GM21576 (cell line): Measurements from ENCODE around the gene MROH2A.

Experiments used
- ATAC-seq: cut with Tn5 transposase; IDR thresholded peaks from one replicate; pipeline ENCODE4 v1.9.1; 2021; ENCODE audit warnings: mild to moderate bottlenecking, moderate library complexity; ENCODE audit not compliant: unreplicated experiment

Gene MROH2A

DNA sequence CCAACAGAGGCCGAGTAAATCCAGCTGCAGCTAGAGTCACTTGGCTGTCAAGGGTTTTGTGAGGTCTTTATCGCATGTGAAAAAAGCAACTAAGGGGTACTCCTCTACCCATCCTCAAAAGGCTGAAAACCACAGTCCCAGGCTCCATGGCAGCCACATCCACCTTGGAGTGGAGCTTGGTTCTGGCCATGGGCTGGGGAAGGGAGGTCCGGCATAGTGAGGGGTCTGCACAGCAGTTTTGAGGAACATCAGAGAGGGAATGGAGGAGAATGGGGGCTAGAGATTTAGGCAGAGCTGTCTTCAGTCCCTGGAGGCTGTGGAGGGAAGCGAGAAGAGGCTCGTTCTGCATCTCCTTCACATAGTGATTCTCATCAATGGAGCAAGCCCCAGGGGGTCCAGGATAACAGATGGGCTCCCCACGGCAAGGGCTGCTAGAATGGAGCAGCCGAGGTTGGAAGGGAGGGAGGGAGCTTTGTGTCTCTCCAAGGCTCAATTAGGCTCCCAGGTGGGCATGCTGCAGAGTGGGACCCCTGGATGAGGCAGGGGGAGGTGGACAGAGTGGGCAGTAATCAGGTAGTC, 21.0 kb downstream of the MROH2A start:
- no peak for ATAC-seq

DNA sequence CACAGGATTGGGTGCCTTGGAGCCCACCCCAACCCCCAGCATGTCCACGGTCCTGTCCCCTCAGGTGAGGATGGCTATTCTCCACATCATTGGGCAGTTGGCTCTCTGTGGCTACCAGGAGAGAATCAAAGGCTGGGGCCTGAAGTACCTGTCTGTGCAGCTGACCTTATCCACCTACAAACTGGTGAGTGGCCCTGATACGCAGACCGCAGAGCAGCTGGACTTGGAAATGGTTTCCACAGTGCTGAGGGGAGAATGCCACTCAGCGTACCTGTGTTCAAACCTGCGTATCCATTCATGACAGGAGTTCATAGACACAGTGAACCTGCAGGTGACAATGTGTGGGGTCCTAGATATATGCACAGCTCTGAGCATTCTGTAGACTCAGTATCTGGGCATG, 21.6 kb downstream of the MROH2A start:
- ATAC-seq, result no peak

DNA sequence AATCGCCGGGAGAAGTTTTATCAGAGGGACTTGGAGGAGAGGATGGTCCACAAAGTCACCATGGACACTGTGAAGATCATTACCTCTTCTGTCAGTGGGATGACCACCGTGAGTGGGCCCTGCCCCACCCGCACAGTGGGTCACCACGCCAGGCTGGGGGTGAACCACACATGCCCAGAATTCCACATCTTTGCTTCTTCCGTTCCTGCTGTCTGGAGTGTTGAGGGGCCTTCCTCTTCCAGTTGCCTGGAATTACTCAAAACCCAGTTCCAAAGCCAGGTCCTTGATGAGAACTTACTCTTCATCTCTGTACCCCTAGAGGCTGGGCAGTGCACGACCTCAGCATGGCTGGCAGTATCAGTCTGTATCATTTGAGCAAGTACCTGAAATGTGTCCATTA, 22.1 kb downstream of the MROH2A start:
- ATAC-seq, result no peak

DNA sequence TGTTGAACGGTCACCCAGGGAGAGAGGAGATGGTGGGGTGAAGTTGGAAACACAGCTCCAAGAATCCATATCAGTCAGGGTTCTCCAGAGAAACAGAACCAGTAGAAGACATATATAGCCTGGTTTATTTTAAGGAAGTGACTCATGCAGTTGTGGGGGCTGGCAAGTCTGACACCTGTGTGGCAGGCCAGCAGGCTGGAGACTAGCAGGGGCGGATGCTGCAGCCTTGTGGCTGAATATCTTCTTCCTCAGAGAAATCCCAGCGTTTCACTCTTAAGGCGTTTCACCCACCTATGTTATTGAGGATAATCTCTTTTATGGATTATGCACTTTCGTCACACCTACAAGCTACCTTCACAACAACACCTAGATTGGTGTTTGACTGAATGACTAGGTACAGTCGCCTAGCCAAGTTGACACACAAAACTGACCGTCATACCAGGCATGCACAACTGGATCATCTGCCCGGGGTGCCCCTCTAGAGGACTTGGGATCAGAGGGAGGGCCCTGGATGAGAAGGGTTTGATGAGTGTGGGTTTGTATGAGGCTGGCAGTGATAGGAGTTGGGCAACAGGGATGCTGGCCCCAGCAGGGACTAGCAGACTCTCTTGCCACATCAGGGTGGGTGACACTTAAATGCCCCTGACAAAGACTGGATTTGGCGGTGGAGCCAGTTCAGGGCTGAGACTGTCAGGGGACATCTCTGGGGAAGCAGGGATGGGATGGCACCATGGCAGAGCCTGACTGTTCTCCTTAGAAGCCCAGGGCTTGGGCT, 23.4 kb downstream of the MROH2A start:
- no peak for ATAC-seq

DNA sequence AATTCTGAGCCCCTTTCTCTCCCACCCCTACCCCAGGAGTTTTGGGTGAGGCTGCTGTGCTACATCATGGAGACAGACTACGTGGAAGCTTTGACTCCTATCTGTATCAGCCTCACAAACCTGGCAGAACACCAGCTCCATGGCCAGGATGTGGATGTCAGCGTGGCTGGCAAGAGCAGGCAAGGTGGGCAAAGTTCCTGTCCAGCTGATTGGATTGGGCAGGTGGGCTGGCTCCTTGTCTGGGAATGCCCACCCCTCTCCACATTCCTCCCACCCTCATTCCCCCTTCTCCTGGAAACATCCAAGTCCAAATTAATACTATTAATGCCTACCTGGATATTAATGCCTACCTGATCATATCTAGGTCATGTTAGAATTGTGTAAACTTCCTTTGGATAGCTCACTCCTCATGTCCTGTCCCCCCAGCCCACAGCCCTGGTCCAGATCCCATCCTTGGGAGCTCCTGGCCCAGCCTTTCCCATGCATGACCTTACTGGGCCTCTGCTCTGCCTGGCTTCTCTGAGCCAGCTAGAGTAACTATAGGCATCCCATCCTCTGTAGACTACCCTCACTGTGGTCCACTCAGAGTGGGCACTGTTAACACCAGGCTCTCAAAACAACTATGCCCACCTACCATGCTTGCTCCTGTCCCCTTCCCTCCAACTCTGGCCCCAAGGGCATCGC, 24.1 kb downstream of the MROH2A start:
- no peak for ATAC-seq

DNA sequence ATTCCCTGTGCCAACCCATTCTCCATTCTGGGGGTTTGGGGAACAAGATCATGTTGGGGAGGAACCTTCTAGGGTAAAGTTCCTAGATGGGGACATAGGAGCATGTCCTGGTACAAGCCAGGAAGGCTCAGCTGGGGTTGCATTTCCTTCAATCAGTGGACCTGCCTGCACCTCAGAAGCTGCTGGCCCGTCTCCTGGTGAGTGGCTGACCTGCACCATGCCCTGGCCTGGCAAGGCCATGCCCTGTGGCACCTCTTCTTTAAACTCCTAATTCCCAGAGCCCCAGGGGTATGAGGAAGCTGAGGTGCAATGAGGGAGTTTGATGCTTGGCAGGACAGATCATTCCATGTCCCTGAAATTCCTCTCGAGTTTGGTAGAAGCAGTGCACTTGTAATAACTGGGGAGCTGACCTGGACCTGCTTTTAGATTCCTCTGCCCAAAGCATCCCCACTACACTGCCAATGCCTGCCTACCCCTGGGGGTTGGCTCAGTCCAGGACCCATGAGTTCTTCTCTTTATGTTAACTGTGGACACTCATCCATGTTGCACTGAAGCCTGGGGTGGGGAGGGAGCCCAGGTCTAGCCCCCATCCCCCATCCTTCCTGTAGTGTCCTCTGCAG, 25.3 kb downstream of the MROH2A start:
- ATAC-seq, result no peak

DNA sequence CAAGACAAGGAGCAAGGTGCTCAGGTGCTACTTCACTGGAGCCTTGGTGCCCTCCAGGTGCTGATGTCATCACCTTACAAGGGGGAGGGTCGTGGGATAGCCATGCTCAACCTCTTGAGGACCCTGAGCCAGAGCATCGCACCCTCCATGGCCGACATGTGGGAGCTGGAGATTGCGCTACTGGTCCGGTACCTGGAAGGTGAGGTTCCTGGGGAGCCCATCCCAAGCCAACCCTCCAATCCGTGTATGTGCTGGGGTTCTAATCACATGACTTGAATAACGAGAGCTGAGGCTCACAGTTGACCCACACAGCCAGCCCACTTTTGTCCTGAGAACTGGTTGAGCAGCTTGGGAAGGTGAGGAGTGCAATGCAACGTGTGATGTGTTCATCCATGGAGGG, 25.9 kb downstream of the MROH2A start:
- no peak for ATAC-seq

DNA sequence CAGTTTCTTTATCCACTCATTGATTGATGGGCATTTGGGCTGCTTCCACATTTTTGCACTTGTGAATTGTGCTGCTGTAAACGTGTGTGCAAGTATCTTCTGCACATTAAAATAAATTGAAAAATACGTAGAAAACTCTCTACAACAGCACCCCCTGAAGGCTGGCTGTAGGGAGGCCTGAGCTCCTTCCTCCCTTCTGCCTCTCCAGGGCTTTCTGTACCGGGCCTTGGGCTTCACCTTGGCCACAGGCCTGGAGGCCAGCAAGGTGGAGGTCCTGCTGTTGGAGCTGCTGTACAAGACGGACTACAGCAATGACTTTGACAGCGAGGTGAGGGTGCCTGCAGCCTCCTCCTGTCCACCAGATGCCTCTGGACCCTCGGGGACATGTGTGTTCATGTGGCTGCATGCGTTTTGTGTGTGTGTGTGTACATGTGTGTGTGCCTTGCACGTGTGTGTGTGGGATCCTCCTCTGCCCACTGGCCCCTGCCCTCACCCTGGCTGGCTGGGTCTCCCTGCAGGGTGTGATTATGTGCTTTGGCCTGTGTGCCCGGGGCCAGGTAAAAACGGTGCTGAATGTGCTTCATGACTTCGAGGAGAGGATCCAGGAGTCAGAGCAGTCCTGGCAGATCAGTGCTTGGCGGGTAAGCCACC, 29.2 kb downstream of the MROH2A start:
- no peak for ATAC-seq

DNA sequence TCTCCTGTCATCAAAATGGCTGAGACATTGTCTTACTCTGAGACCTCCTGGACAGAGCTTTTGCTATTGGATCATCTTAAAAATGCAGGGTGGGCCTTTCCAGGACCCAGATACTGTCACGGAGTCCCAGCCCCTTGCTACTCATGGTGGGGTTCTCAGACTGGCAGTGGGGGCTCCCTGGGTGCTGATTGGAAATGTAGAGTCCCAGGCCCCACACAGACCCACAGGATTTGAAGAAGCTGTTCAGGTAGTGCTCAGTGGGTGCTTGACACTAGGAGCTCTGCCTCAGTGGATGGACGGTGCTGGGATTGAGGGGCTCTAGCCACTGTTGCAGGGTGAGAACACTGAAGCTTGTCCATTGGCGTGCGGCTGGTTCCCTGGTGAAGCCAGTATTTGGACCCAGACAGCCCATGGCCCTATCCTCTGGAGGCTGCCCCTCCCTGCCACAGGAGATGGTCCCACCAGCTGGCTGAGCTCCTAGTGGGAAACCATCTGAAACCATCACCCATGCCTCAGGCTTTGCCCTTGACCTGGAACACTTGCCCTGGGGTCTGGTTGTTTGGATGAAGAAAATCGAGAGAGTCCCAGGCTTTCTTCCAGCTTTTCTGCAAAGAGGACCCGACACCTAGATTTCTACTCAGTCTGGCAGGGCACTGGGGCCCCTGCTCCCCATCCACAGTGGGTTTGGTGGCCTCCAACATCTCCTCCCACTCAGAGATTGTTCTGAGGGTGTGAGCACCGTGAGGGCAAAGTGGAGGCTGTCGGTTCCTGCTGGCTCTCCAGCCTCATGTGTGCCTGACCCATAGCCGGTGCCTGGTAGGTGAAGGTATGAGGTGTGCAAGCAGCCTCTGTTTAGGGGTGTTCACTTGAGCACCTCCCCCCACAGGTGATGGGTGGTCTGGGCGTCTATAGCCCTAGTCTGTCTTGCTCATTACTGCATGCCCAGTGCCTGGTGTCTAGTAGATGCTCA, 30.1 kb downstream of the MROH2A start:
- no peak for ATAC-seq

DNA sequence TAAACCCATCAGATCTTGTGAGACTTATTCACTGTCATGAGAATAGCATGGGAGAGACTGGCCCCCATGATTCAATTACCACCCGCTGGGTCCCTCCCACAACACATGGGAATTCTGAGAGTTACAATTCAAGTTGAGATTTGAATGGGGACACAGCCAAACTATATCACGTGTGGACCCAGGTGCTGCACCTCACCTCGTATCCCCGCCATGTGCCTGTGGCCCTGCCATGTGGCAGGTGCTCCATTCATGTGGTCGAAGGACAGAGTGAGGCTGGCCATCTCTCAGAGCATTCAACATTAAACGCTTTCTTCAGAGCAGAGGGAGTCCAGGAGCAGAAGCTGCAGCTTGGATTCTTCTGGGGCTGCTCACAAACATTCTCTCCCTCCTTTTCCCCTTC, 32.3 kb downstream of the MROH2A start:
- ATAC-seq, result no peak

DNA sequence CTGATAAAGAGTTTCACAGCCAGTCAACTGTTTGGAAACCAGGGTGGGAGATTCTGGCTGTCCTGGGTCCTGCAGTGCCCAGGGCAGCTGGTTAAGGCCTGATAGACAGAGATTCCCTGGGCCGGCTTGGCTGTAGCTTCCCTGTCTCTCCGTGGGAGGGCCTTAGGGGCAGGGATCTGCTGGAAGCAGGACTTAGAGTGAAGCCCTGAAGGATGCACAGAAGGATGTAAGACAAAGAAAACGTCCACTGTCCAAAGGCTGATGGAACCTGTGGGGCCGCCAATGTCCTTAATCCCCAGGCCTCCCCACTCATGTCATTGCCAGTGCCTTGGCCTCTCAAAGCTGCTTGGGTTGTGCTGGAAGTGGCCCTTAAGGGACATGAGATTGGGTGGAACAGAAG, 33.0 kb downstream of the MROH2A start:
- no peak for ATAC-seq

DNA sequence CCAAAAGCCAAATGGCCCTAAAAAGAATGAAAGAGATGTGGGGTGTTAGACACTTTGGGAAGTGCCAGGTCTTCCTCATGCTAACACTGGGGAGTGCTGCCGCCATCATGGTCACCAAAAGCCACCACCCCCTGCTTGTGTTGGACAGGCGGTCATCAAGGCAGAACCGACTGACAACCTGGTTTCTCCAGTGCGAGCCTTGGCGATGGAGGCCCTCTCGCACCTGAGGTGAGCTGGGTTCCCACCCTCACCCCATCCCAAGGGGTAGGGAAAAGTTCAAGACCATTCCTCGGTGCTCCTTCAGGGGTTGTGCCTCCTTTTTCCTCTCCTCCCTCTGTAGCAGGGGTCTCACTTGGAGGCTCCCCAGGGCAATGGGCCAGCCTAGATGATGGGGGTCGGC, 33.6 kb downstream of the MROH2A start:
- ATAC-seq, result no peak

DNA sequence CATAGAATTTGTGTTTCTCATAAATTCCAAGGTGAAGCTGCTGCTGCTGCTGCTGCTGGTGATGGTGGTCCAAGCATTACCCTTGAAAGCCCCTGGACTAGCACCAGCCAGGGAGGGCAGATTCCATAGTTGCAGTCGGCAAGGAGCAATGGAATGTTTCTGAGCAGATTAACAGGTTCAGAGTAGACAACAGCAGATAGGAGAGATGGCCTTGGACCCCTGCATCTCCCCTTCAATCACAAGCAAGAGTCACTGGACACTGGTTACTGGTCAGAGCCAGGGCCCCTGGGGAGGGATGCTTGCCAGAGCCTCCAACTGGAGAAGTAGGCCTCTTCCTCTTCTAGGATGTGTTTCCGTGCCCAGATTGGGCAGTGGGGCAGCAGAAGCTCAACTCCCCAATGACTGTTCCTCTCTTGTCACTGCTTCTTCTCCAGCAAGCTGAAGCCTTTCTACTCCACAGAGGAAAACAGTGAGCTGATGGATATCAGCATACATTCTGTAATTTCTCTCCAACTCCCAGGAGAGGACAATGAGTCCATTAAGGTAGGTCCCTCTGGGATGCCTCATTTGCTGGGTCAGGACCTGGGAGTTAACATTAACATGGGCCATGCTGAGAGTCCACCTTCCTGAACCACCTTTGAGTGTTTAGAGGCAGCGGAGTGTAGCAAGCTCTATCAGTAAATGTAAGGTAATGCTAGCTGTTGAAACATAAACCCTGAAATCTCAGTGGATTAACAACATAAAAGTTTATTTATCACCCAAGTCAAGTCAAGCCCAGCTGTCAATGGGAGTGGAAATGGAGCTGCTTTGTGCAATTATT, 35.3 kb downstream of the MROH2A start:
- no peak for ATAC-seq

DNA sequence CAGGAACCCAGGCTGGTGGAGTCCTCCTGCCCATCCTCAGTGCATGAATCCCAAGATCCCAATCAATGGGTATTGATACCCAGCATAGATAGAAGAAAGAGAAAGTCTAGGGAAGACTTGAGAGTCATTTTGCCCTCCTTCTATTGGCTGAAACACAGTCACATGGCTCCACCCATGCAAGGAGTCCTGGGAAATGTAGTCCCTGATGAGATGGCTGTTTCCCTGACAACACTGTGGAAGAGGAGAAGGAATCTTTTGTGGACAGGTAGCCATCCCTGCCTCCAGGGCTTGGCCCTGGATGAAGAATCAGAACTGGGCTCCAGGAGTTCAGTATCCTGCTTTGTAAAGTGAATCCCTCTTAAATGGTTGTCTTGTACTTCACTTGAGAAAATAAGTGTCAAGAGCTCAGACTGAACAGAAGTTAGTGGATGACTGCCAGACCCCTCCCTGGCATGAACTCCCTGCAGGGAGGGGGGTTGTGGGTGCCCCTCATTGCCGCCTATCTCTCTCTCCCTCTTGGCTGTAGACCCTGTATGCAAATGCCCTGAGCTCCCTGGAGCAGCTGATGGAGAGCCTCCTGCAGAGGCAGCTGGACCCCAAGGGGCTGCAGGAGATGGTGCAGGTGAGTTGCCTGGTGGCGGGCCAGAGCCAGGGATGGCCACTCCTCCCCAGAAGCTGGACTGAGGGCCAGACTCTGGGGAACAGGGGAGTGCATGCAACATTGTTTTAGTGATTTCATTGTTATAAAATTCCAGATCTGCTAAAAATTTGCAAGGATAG, 36.1 kb downstream of the MROH2A start:
- ATAC-seq, result no peak

DNA sequence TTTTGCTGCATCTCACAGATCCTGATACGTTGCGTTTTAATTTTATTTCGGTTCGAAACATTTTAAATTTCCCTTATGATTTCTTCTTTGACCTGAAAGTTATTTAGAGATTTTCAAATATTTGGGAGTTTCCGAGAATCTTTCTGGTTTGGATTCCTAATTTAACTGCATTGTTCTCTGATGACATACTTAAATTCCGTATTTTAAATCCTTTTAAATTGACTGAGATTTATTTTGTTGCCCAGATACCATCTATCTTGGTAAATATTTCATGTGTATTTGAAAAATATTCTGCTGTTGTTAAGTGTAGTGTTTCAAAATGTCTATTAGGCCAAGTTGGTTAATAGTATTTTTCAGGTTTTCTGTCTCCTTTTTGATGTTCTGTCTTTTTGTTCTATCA, 37.7 kb downstream of the MROH2A start:
- no peak for ATAC-seq

DNA sequence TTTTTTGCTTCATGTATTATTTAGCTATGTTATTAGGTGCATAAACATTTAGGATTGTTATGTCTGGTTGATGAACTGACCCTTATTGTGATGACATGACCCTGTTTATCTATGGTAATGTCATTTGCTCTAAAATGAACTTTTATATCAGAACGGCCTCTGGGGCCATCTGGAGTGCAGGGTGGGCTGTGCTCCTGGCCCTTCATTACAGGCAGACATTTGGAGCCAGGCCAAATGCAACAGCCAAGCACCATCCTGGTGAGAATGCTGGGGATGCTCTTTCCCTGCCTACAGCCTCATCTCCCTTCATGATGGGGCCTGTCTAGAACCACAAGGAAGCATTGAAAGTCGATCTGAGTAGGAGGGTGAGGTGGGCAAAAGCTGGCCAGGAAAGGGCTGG, 38.2 kb downstream of the MROH2A start:
- ATAC-seq, result no peak

DNA sequence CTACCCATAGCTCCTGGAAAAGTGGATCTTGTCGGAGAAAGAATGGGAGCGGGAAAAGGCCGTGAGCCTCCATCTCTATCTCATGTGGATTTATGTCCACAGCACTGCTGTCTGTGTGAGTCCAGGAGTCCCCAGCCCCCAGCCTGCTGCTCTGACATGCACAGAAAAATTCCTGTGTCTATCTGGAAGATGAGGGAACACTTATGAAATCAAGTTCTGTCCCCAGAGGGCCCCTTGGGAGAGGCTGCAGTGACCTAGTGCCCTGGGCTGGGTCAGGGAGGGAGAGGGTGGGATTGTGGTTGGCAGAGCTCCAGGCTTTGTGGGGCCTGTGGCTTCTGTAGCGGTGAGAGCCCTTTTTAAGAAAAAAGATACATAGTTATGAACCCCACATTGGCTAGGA, 38.6 kb downstream of the MROH2A start:
- no peak for ATAC-seq

DNA sequence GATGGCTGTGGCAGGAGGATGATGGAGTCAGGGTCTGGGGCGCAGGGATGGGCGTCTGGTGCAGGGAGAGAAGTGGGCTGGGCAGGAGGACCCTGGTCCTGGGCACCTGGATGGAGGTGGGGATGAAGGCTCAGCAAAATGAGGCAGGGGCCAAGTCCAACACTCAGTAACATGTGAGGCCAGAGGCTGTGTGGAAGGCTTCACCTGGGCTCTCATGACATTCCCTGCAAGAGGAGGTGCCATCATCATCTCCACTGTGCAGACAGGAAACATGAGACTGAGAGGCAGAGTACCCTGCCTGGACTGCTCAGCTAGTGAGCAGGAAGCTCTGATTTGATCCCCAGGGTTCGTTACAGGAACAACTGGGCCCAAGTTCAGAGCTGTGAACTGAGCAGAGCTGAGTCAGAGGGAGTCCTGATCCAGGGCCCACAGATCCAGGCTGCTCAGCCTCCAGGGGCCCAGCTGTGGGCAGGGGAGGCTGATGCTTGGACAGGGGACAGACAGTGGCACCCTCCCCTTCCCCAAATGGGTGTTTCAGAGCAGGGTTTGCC, 39.3 kb downstream of the MROH2A start:
- ATAC-seq, result no peak
